Measurements from ENCODE around the gene OPN1SW.

Gene OPN1SW

DNA sequence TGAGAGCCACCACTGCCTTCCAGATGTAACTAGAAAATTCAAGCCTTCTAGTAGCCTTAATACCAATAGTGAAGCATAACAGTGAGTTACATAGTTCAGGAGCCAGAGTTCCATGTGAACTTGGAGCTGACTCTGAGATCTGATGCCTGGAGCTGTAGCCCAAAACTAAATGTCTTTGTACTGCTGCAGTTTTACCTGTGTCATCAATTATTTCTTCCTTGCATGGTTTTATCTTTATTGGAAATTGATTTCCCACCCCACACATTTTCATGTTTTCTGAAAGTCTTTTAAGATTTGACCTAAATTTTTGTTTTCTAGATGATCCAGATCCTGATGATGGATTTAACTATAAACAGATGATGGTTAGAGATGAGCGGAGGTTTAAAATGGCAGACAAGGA, 17.0 kb downstream of the OPN1SW start:
- DNase-seq (ENCODE audit: low read depth, low spot score), result no peak

DNA sequence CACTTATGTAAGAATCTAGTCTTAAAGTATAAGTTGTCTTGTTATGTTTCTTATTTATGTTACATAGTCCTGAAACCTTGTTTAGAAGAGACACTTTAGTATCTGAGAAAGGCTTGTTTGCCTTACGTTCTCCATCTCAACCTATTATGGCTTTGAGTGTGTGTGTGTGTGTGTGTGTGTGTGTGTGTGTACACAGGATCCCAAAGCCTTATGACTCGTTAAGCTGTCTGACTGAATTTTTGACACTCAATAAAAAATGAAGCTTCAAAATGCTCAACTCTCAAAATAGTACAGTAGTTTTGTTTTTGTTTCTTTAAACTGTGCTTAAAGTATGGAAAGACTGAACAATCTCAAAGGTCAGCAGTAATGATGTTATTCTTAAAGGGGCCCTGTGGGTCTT, 18.4 kb downstream of the OPN1SW start:
- DNase-seq (ENCODE audit: low read depth, low spot score), result no peak

DNA sequence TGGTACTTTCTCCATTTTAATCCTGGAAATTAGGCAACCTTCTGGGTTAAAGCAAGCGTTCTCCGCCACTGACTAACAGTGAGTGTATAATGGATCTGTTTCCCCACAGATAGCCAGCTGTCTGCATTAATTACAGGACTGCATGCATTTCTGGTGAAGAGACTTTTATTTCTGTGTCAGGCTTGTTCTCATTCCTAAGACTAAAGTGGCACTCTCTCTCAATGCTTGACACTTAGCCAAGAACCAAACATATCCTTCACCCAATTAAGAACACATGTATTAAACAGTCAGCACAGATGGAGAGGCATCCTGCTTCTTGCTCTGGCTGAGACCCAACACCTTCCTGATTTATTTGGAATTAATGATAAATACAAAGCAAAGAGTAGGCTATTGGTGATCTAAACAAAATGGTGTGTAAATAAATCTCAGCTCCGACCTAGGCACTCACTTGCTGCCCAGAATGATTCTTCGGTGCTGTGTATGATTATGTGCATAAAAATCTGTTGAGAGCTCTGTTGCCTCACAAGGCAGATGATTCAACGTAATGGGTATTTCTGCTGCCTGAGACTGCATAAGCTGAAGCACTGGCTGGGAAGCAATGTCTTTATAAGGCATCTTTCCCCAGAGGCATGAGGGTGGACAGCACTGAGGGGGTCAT, 19.6 kb downstream of the OPN1SW start:
- DNase-seq (ENCODE audit: low read depth, low spot score), result no peak

DNA sequence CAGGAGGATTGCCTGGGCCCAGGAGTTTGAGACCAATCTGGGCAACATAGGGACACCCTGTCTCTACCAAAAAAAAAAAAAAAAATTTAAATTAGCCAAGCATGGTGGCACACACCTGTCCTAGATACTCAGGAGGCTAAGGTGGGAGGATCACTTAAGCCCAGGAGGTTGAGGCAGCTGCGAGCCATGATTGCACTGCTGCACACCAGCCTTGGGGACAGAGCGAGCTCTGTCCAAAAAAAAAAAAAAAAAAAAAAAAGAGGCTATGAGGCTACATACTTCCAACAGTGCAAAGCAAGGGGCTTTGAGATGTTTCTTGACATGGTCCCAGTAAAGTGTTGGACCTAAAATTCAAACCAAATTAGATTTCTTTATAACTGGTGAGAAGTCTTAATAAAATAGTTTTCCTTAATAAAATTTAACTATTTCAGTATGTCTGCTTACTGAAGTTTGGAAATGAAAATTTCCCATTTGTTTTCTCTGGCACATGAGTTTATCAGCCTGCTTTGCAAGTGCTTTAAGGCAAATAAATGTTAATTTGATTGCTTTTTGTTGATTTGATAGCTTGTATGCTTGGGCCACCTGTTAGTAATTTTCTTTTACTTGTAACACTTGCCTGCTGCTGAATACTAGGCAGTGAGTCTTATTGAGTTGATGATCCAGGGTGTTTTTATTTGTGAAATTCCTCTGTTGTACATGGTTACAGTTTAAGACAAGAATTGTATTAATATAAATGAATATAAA, 20.3 kb downstream of the OPN1SW start:
- no peak for DNase-seq (ENCODE audit: low read depth, low spot score)

DNA sequence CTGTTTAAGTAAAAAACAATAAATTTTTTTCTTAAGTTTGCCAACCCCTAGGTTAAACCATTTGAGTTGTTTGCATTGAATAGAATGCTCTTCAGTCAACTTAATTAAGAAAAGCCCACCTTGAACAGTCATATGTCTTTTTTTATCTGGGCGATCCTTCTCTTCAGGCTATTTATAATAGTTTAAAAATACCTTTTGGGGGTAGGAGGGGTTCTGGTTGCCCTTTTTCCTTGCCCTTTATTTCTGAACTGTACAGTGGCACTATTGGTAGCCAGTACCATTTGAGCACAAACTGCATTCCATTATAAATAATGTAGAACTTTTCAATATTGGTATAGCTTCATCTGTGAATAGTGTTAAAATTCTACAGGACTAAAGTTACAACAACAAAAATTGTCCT, 23.3 kb downstream of the OPN1SW start:
- no peak for DNase-seq (ENCODE audit: low read depth, low spot score)

DNA sequence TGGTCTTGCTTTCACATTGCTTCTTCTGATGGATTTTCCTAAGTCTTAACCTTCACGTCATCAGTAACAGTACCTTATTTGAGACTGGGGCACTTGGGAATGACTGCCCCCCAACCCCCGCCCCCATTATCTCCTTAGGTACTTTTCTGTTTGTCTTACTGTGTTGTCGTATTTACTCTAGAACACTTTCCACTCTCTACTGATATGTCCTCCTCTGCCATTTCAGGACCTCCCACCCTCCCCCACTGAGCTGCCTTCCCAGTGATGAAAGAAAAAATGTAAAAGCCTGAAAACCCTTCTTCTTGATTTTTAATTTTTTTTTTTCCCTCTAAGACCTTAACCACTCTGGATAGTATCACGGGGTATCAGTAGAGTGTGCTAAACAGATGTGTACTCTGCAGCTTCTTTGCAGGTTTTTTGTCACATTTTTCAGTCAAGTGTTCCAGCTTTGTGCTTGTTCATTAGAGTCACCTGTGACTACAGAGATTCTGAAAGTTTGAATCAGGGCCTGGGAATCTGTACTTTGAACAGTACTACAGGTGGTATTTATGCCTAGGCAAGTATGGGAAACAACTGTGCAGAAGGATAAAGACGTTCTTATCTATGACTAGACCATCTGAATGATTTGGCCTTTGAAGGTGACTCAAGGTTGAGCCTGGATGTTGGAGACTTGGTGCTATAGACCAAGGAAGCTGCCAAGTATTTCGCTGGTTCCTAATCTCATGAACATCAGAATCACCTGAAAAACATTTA, 28.1 kb downstream of the OPN1SW start:
- no peak for DNase-seq (ENCODE audit: low read depth, low spot score)

DNA sequence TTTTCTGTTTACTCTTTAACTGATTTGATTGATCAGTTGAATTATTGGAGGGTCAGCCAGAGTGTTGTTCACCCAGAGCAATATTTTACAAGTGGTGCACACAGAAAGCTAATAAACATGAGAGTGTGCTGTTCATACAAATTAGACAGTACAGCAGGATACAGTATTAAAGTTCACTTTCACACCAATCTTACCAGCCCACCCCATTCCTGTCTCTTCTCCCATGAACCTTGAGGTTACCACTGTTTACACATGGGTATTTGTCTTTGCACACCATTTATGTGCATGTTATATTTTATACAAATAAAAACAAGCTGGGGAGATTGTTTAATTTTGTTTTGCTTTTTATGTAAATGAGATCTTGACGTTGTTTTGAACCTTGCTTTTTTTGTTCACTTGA, 29.9 kb downstream of the OPN1SW start:
- no peak for DNase-seq (ENCODE audit: low read depth, low spot score)

DNA sequence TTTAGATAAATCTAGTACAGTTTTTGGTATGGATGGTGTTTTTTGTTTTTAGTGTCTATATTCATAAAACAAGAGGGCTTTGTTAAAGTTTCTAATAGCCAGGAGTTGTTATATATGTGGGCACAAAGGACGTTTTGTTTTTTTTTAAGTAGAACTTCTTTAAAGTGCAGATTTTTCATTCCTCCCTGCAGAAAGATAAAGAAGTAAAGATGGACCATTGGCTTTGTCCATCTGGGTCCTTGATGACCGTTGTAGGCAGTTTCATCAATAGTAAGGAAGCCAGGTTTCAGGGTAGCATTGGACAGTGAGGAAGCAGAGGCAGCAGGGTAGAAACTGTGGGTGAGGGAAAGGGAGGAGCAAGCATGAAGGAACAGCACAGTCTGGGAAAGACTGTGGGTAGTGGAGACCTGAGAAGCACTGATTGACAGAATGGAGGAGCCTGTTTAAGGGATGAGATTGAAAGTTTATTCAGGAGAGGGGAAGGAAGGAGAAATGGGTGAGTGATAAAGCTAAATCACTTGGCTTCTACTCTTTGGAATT, 31.2 kb downstream of the OPN1SW start:
- no peak for DNase-seq (ENCODE audit: low read depth, low spot score)

DNA sequence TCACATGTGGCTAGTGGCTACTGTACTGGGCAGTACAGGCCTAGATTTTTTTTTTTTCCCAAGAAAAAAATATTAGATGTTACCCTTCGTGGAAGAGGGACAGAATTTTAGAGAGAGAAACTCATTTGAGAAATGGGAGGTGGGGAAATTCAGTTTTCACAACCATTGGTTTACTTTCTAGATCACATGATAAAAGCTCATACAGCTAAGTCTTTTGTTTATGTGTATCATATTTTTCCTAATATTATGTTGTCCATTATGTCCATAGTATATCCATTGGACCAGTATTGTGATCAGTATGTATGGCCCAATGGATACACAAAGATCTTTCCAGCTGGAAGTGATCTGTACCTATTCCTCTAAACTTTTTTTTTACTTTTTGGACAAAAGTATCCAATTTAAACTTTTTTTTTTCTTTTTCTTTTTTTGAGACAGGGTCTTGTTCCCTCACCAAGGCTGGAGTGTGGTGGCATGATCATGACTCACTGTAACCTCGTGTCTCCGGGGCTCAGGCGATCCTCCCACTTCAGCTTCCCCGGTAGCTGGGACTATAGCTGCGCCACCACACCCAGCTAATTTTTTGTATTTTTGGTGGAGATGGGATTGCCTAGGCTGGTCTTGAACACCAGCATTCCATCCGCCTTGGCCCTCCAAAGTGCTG, 32.4 kb downstream of the OPN1SW start:
- no peak for DNase-seq (ENCODE audit: low read depth, low spot score)

DNA sequence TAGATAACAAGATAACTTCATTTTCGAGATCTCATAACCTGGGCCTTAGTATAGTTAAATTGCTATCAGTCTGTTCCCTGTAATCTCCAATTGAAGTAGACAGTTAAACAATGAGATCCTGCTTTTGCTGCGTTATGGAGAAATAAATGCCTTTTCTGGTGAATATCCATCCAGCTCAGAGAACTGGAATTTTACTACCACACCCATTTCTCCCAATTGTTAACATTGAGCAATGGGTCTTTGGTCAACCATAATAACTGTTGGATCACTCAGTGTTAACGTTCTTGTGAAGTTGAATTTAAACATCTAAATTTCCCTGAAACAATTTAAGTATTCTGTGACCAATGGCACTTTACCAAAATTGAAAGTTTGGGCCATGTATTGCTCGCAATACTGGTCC, 33.4 kb downstream of the OPN1SW start:
- DNase-seq (ENCODE audit: low read depth, low spot score), result no peak

DNA sequence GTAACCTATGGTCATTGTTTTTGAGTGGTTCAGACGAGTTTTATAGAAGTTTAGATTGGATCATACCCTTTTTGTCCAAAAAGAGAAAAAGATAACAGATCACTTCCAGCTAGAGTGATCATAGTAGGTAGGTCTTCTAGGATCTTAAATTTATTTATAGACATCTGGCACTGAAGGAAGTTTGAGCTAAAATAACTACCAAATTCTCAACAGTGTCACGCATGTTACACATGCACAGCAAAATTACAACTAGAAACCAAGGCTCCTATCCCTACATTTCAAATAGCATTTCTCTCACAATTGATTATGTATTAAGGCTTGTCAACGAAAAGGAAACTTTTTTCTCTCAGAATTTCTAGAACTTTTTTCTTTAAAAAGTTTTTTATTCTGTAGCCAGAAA, 34.1 kb downstream of the OPN1SW start:
- DNase-seq (ENCODE audit: low read depth, low spot score), result no peak

DNA sequence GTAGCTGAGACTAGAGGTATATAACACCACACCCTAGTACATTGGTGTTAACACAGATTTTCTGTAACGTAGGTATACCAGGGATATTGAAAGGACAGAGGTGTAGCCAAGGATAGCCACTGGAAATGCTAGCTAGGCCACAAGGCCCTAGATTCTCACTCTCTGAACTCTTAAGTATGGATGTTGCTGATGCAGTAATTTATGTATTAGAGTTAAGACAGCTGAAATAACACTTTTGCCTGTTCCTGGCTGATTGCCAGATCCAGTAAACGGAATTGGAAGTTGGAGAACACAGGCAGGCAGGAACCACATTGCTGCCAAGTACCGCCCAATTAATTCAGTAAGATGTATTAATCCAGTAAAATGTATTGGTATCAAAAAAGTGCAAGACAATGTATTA, 34.6 kb downstream of the OPN1SW start:
- DNase-seq (ENCODE audit: low read depth, low spot score), result no peak

DNA sequence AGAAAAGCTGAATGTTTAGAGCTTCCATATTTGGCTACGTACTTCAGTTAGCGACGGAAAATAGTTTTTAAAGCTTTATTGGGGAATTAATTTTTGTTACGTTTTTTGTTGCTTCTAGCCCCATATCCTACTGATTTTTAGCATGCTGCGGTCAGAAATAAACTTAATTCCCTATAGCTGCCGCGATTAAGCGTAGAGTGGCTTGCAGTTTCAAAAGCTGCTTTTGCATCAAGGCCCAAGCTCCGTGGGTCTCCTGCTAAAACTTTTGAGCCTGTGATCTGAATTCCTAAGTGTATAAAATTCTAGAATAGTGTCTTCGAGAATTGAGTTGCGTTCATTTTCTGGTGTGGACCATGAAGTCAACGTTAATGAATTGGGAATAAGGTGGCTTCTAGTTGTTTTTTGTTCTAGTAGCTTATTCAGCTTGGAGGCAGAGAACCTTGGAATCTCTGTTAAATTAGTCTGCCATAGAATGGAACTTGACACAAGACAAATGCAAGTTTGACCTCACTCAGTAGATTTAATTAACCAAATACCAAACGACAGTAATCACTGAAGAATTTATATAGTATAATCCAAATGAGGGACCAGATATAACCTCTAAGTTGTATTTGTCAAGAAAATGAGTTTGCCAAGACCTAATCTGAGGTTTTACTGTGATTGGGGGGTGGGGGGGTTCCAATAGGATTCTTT, 35.5 kb downstream of the OPN1SW start:
- DNase-seq (ENCODE audit: low read depth, low spot score), result no peak

DNA sequence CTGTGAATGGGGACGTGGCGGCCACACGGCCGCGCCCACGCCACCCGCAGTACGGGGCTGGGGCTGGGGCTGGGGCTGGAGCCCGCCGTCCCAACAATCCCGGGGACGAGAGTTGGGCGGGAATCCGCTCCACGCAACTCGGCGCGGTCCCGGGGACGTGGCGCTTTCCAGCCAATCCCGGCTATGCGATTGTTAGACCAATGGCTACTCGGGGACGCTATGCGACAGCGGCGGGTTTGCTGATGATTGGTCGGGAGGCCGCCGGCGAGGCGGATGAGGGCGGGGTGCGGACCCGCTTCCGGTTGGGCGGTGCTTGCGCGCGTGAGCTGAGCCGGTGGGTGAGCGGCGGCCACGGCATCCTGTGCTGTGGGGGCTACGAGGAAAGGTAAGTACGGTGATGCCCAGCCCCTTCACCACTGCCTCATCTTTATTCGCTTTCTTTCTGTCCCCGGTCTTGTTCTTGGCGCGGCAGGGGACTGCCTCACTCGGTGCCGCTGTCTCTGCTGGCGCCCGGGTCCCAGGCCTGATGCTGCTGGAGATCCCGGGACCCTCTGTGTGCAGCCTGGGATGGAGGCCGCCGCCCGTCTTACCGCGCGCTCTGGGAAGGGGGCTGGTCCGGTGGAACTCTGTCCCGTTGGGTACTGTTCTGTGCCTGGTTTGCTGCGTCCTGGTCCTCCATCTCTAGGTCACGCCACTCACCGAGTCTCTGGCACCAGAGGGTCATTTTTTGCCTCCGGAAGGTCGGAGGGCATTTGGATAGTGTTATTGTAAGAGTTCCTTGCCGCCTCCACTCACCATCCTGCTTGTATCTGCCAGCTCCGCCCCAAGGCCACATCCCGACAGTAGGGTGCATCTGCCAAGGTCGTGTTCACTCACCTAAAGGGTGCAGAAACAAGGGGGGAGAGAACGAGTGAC, 36.3 kb downstream of the OPN1SW start, which contains the start of gene CALU:
Gene CALU (plus strand): TSS at position 312 of the 915 bp plus-strand sequence. CDS start 9,225 bp downstream, outside the sequence.
- DNase-seq (ENCODE audit: low read depth, low spot score), result peak; percentile 83

DNA sequence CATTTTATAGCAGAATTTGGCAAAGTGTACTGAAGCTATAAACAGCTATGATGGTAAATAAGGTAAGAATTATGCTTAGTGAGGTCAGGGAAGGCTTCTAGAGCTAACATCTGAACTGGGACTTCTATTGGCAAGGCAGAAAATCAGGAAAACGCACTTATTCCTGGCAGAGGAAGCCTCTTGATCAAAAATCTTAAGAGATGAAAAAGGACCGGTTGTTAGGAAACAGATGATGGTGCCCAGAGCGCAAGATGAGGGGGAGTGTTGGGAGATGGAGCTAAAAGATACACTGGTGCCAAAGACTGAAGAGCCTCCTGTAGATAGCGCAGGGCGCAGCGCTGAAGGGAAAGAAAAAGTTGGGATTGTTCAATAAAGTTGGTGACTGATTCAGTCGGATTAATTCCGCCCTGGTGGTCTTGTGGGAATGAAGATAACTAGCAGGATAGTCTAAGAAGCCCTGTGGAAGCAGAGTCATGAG, 37.0 kb downstream of the OPN1SW start:
- DNase-seq (ENCODE audit: low read depth, low spot score), result no peak

DNA sequence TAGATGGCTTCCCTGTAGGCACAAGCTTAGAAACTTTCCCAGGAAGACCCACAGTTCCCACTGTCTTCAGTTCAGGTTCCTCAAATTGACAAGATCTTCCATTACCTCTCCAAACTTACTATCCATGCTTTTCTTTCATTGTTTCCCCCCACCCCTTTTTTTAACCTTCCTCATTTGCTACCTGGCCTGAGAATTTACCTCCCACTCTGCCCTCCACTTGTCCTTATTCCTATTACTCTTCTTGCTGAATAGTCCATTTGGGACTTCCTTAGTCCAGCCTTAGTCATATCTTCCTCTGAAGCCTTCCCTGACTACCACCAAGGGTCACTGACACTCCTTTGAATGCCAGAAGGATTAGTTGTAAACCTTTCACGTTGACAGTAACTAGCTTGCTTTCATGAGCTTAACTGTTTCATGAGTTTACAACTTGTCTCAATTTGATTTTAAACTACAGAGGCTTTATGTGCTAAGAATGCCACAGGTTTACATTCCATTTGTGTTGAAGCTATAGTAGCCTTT, 37.7 kb downstream of the OPN1SW start:
- no peak for DNase-seq (ENCODE audit: low read depth, low spot score)

DNA sequence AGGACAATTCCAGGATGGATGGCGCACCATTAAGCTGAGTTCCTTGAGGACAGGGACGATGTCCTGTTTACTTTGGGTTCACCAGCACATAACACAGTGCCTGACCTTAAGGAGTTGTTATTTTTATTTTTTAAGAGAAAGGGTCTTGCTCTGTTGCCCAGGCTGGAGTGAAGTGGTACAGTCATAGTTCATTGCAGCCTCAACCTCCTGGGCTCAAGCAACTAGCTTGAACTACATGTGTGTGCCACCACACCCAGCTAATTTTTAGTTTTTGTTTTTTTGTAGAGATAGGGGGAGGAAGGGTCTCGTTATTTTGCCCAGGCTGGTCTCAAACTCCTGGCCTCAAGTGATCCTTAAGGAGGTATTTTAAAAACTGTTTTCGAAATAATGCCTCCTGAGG, 38.2 kb downstream of the OPN1SW start:
- no peak for DNase-seq (ENCODE audit: low read depth, low spot score)

DNA sequence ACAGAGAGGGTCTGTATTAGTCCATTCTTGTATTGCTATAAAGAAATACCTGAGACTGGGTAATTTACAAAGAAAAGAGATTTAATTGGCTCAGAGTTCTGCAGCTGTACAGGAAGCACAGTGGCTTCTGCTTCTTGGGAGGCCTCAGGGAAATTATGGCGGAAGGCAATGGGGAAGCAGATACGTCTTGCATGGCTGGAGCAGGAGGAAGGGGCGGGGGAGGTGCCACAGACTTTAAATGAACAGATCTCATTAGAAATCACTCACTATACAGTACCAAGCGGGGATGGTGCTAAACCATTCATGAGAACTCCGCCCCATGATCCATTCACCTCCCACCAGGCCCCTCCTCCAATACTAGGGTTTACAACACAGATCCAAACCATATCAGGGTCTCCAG, 40.2 kb downstream of the OPN1SW start:
- DNase-seq (ENCODE audit: low read depth, low spot score), result no peak

DNA sequence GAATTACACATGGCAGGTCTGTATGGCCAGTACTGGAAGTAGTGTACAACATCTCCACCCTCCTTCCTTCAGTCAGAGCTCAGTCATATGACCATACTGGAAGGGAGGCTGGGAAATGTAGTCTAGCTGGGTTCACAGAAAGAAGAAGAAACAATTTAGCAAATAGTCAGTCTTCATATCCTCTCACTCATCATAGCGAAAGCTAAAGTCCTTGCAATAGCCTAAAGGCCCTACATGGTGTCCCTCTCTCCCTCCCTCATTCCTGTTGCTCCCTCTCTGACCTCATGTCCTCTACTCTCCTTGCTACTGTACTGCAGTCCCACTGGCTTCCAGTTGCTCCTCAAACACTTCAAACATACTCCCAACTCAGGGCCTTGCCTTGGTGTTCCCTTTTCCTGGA, 40.7 kb downstream of the OPN1SW start:
- no peak for DNase-seq (ENCODE audit: low read depth, low spot score)

DNA sequence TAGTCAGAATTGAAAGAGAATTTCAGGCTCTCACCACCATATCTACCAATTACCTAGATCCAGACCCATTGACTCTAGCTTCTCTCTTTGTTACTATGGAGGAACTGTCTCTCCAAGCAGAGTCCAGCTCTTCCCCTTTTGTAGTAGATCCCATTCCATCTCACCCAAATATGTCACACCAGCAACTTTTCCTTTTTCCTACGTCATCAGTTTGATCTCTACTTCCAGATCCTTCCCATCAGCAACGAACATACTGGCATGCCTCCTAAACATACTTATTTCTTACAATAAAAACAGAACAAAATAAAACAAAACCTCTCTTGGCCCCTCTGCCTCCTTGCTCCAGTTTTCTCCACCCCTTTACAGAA, 42.3 kb downstream of the OPN1SW start:
- no peak for DNase-seq (ENCODE audit: low read depth, low spot score)

Measured in iPS DF 19.7 (cell line).